Thoracic aorta (tissue), 2 donors: ENCODE results near the gene NHSL2. TPM values are rescaled to one million over a fixed set of nuclear protein-coding genes. Genes with fewer than 3 reads are reported as not detected.
A peak's percentile ranks its signal among the peaks of the same experiment; 100 is the strongest.

ENCODE experiments used
- ATAC-seq: fragments of 150-250 bp; one replicate; pipeline ENCODE4 v1.8.0; 2017; ENCODE audit warnings: low read depth; ENCODE audit not compliant: insufficient number of reproducible peaks, low FRiP score
- DNase-seq: peaks from one replicate; pipeline ENCODE4 v3.0.0-alpha.2; 2020; ENCODE audit warnings: low spot score
- H3K27ac ChIP-seq, 2 donors: fragments of 200-600 bp; sonication (generic); 1 replicate in 1 of 2; 2 replicates in 1 of 2; pipeline ENCODE4 v1.5.1; 2016; ENCODE audit warnings: mild to moderate bottlenecking in 2 of 2, moderate library complexity in 2 of 2
- H3K27me3 ChIP-seq: fragments of 200-600 bp; sonication (generic); replicated peaks from 2 replicates; pipeline ENCODE4 v1.6.0; 2016; ENCODE audit warnings: mild to moderate bottlenecking; ENCODE audit not compliant: insufficient read depth
- H3K36me3 ChIP-seq: fragments of 200-600 bp; sonication (generic); one replicate; pipeline ENCODE4 v1.5.1; 2016
- H3K4me1 ChIP-seq, 2 donors: fragments of 200-600 bp; sonication (generic); 1 replicate in 1 of 2; 2 replicates in 1 of 2; pipeline versions ENCODE4 v1.5.1 to v1.6.0; 2016; ENCODE audit warnings: low read depth in 2 of 2, mild to moderate bottlenecking in 1 of 2; ENCODE audit not compliant: control insufficient read depth in 1 of 2
- H3K4me3 ChIP-seq: fragments of 200-600 bp; sonication (generic); 2 replicates; pipeline ENCODE4 v1.5.1; 2016; ENCODE audit warnings: mild to moderate bottlenecking
- H3K9me3 ChIP-seq: fragments of 200-600 bp; sonication (generic); 2 replicates; pipeline ENCODE4 v1.5.1; 2016
- CTCF ChIP-seq: fragments of 200-600 bp; sonication (generic); IDR thresholded peaks from one replicate; pipeline ENCODE4 v1.5.1; 2019; ENCODE audit warnings: antibody characterized with exemption
- total RNA-seq, 2 donors: library from RNA; depleted of rRNA; stranded (reverse); fragments of >200 nt; gene quantifications; one replicate each; pipeline versions ENCODE4 v1.1.0 to v1.2.3, GENCODE V29; 2016

NHSL2 gene
- total RNA-seq, 2 donors from 2014 or later = 15.0 to 16.5 TPM

- peak overlapping the region; percentile 63 for H3K4me3 ChIP-seq
Observed at GRCh38 chrX:71912156-71912555, 1.5 kb downstream of the NHSL2 start.

GRCh38 chrX:71913156-71913950, 2.7 kb downstream of the NHSL2 start:
- no peaks in the 10 kb centered on the region for H3K27me3 ChIP-seq
- no peak overlapping the region for H3K27ac ChIP-seq
- DNase-seq = no peak
- no peak overlapping the region for H3K4me3 ChIP-seq
- no peak for TF ChIP-seq CTCF
- no peaks in the 10 kb centered on the region for H3K36me3 ChIP-seq
- H3K9me3 ChIP-seq = no peaks in the 10 kb centered on the region
- H3K4me1 ChIP-seq = no peaks in the 10 kb centered on the region
- no peak for ATAC-seq

More at GRCh38 chrX:71912156-71912555, 1.5 kb downstream of the NHSL2 start:
- Histone ChIP-seq H3K27ac (no peak overlapping the region), H3K4me1 (no peaks in the 10 kb centered on the region), H3K27me3 (no peaks in the 10 kb centered on the region), H3K9me3 (no peaks in the 10 kb centered on the region), H3K36me3 (no peaks in the 10 kb centered on the region)
- ATAC-seq (no peak), DNase-seq (no peak)
- TF ChIP-seq CTCF = no peak

- no peak overlapping the region for H3K27ac ChIP-seq
- no peaks in the 10 kb centered on the region for H3K4me1 ChIP-seq
- ATAC-seq = no peak
- no peak for TF ChIP-seq CTCF
- DNase-seq = no peak
- no peak overlapping the region for H3K4me3 ChIP-seq
- no peaks in the 10 kb centered on the region for H3K9me3 ChIP-seq
- no peaks in the 10 kb centered on the region for H3K36me3 ChIP-seq
- H3K27me3 ChIP-seq = no peaks in the 10 kb centered on the region
Observed at GRCh38 chrX:71917621-71918343, 7.1 kb downstream of the NHSL2 start.

GRCh38 chrX:71919431-71919830, 8.8 kb downstream of the NHSL2 start:
- no peak overlapping the region for H3K27ac ChIP-seq
- no peak for DNase-seq
- H3K36me3 ChIP-seq = no peaks in the 10 kb centered on the region
- H3K9me3 ChIP-seq = no peaks in the 10 kb centered on the region
- no peak overlapping the region for H3K4me3 ChIP-seq
- H3K4me1 ChIP-seq = no peaks in the 10 kb centered on the region
- TF ChIP-seq CTCF = no peak
- no peak for ATAC-seq
- no peaks in the 10 kb centered on the region for H3K27me3 ChIP-seq

GRCh38 chrX:71919886-71920285, 9.2 kb downstream of the NHSL2 start:
- ATAC-seq = no peak
- DNase-seq = no peak
- TF ChIP-seq CTCF = no peak
- Histone ChIP-seq H3K4me1 (no peaks in the 10 kb centered on the region), H3K4me3 (no peak overlapping the region), H3K27ac (no peak overlapping the region), H3K36me3 (no peaks in the 10 kb centered on the region), H3K27me3 (no peaks in the 10 kb centered on the region), H3K9me3 (no peaks in the 10 kb centered on the region)
